SK-N-SH (cell line): Measurements from ENCODE around the gene H2AZ2. TPM values are rescaled to one million over a fixed set of nuclear protein-coding genes. Genes with fewer than 3 reads are reported as not detected.

Source experiments
- CTCF ChIA-PET: fragments of 300-600, 350-600 bp; formaldehyde crosslinking; extraction: SDS; loops from one replicate; lab custom pipeline; 2021; lab: Yijun Ruan, JAX
- POLR2A ChIA-PET: fragments of 350-600 bp; sonication (Branson Sonifier 250); formaldehyde crosslinking; extraction: SDS; loops from one replicate; lab custom pipeline; 2020; ENCODE audit warnings: antibody characterized with exemption, inconsistent platforms; lab: Yijun Ruan, JAX
- DNase-seq: peaks from one replicate; pipeline ENCODE4 v3.0.0; 2012
- H2AFZ ChIP-seq: fragments of 200-600 bp; sonication (generic); 2 replicates; pipeline ENCODE4 v1.8.1; 2016; ENCODE audit warnings: antibody characterized with exemption, mild to moderate bottlenecking, low read depth
- H3F3A ChIP-seq: fragments of 200-600 bp; sonication (generic); replicated peaks from 2 replicates; pipeline ENCODE3; 2016; ENCODE audit warnings: antibody characterized with exemption, mild to moderate bottlenecking; ENCODE audit not compliant: insufficient read depth
- H3K27ac ChIP-seq, 2 experiments: fragments of 200-500 bp in 1 of 2; fragments of 200-600 bp in 1 of 2; sonication (Bioruptor generic) in 1 of 2; sonication (generic), shearing (Covaris generic) in 1 of 2; 2 replicates each; pipeline versions ENCODE4 v1.5.1 to v1.6.1; 2014 to 2016; ENCODE audit warnings: low read depth in 2 of 2, inconsistent platforms in 1 of 2, low read length in 1 of 2, mild to moderate bottlenecking in 1 of 2, mixed read lengths in 1 of 2
- H3K27me3 ChIP-seq: fragments of 200-600 bp; sonication (generic), shearing (Covaris generic); 2 replicates; pipeline ENCODE4 v1.6.1; 2016; ENCODE audit warnings: mixed run types; ENCODE audit not compliant: insufficient read depth
- H3K36me3 ChIP-seq, 2 experiments: fragments of 200-500 bp in 1 of 2; fragments of 200-600 bp in 1 of 2; sonication (Bioruptor generic) in 1 of 2; sonication (generic) in 1 of 2; replicated peaks in 1 of 2; 2 replicates each; pipeline versions ENCODE3 to v1.5.1; 2014 to 2016; ENCODE audit warnings: low read length in 1 of 2, mild to moderate bottlenecking in 1 of 2; ENCODE audit not compliant: insufficient read depth in 2 of 2, control insufficient read depth in 1 of 2
- H3K4me1 ChIP-seq, 2 experiments: fragments of 200-500 bp in 1 of 2; fragments of 200-600 bp in 1 of 2; sonication (Bioruptor generic) in 1 of 2; sonication (generic), shearing (Covaris generic) in 1 of 2; 2 replicates each; pipeline versions ENCODE4 v1.5.1 to v1.6.1; 2014 to 2016; ENCODE audit warnings: low read depth in 1 of 2, low read length in 1 of 2, mixed run types in 1 of 2; ENCODE audit not compliant: insufficient read depth in 2 of 2, control insufficient read depth in 1 of 2
- H3K4me2 ChIP-seq: fragments of 200-600 bp; sonication (generic), shearing (Covaris generic); 2 replicates; pipeline ENCODE4 v1.6.1; 2017; ENCODE audit warnings: mixed run types
- H3K4me3 ChIP-seq, 2 experiments: fragments of 200-500 bp in 1 of 2; fragments of 200-600 bp in 1 of 2; sonication (Bioruptor generic) in 1 of 2; sonication (generic), shearing (Covaris generic) in 1 of 2; 2 replicates each; pipeline versions ENCODE4 v1.5.1 to v1.8.1; 2014 to 2016; ENCODE audit warnings: low read depth in 2 of 2, inconsistent platforms in 1 of 2, low read length in 1 of 2, mild to moderate bottlenecking in 1 of 2, mixed read lengths in 1 of 2, moderate library complexity in 1 of 2
- H3K79me2 ChIP-seq: fragments of 200-600 bp; sonication (generic); 2 replicates; pipeline ENCODE4 v1.8.1; 2017; ENCODE audit warnings: mild to moderate bottlenecking; ENCODE audit not compliant: insufficient read depth
- H3K9ac ChIP-seq: fragments of 200-600 bp; sonication (generic); 2 replicates; pipeline ENCODE4 v1.6.1; 2017; ENCODE audit warnings: mixed run types
- H3K9me2 ChIP-seq: fragments of 200-600 bp; sonication (generic); 2 replicates; pipeline ENCODE4 v1.6.1; 2017; ENCODE audit warnings: mixed run types
- H3K9me3 ChIP-seq: fragments of 200-600 bp; sonication (generic); 2 replicates; pipeline ENCODE4 v1.6.1; 2017; ENCODE audit warnings: mixed run types, mild to moderate bottlenecking, moderate library complexity
- H4K20me1 ChIP-seq: fragments of 200-600 bp; sonication (generic); 2 replicates; pipeline ENCODE4 v1.6.1; 2017; ENCODE audit warnings: mild to moderate bottlenecking, mixed run types; ENCODE audit not compliant: insufficient read depth
- CHD2 ChIP-seq: fragments of 150-350 bp; IDR thresholded peaks from 2 replicates; pipeline ENCODE4 v1.6.1; 2018; ENCODE audit warnings: low read length; ENCODE audit not compliant: partially characterized antibody
- CTCF ChIP-seq: fragments of 200-600 bp; sonication (generic); IDR thresholded peaks from 2 replicates; pipeline ENCODE4 v1.6.1; 2017; ENCODE audit warnings: antibody characterized with exemption, mild to moderate bottlenecking, moderate library complexity
- ELF1 ChIP-seq: IDR thresholded peaks from 2 replicates; pipeline ENCODE4 v1.4.0; 2012
- EP300 ChIP-seq, 2 experiments: IDR thresholded peaks; 2 replicates each; pipeline versions ENCODE4 v1.4.0 to v1.6.1; 2012; ENCODE audit warnings: borderline replicate concordance in 1 of 2, low read depth in 1 of 2, low read length in 1 of 2
- FOSL2 ChIP-seq: IDR thresholded peaks from 2 replicates; pipeline ENCODE4 v1.4.0; 2012; ENCODE audit warnings: low read depth, mild to moderate bottlenecking, moderate library complexity, borderline replicate concordance
- FOXJ3 ChIP-seq: sonication (generic); formaldehyde crosslinking; IDR thresholded peaks from 2 replicates; pipeline ENCODE4 v1.5.1; 2020; ENCODE audit warnings: mild to moderate bottlenecking, missing genetic modification reagents
- FOXM1 ChIP-seq: IDR thresholded peaks from 2 replicates; pipeline ENCODE4 v1.4.0; 2012; ENCODE audit warnings: low read depth, mild to moderate bottlenecking
- GABPA ChIP-seq: IDR thresholded peaks from 2 replicates; pipeline ENCODE4 v1.4.0; 2012; ENCODE audit warnings: low read depth, mild to moderate bottlenecking
- GATA2 ChIP-seq: sonication (generic); formaldehyde crosslinking; IDR thresholded peaks from 2 replicates; pipeline ENCODE4 v1.5.0; 2020; ENCODE audit warnings: mild to moderate bottlenecking, missing genetic modification reagents
- IRF3 ChIP-seq: fragments of 150-350 bp; IDR thresholded peaks from 2 replicates; pipeline ENCODE4 v1.6.1; 2016; ENCODE audit warnings: mild to moderate bottlenecking, low read depth, low read length
- JUND ChIP-seq: IDR thresholded peaks from 2 replicates; pipeline ENCODE4 v1.4.0; 2012
- NFIC ChIP-seq: IDR thresholded peaks from 2 replicates; pipeline ENCODE4 v1.4.0; 2012; ENCODE audit warnings: borderline replicate concordance
- POLR2AphosphoS5 ChIP-seq: IDR thresholded peaks from 2 replicates; pipeline ENCODE4 v1.6.1; 2012; ENCODE audit warnings: low read depth, low read length
- RXRA ChIP-seq: IDR thresholded peaks from 2 replicates; pipeline ENCODE4 v1.4.0; 2012; ENCODE audit warnings: low read depth, mild to moderate bottlenecking, borderline replicate concordance
- SIN3A ChIP-seq: IDR thresholded peaks from 2 replicates; pipeline ENCODE4 v1.6.1; 2012; ENCODE audit warnings: low read depth, mild to moderate bottlenecking, low read length, moderate library complexity, borderline replicate concordance
- SMC3 ChIP-seq: IDR thresholded peaks from 2 replicates; pipeline ENCODE4 v1.6.1; 2012; ENCODE audit warnings: low read depth, low read length, improper control_type of control experiment
- TCF12 ChIP-seq: IDR thresholded peaks from 2 replicates; pipeline ENCODE4 v1.4.0; 2012
- TEAD4 ChIP-seq: IDR thresholded peaks from 2 replicates; pipeline ENCODE4 v1.4.0; 2012; ENCODE audit warnings: mild to moderate bottlenecking, borderline replicate concordance; ENCODE audit not compliant: insufficient read depth
- YY1 ChIP-seq: IDR thresholded peaks from 2 replicates; pipeline ENCODE4 v1.4.0; 2012; ENCODE audit warnings: low read depth, mild to moderate bottlenecking
- WGBS: methylation state at CpG from one replicate; pipeline ENCODE4 v1.1.6; 2017; ENCODE audit warnings: low lambda C conversion rate; 5-methylcytosine and 5-hydroxymethylcytosine counted together
- polyA plus RNA-seq, 3 experiments: library from polyadenylated mRNA; depleted of rRNA; stranded (reverse); fragments of >200 nt; gene quantifications; 2 replicates each; pipeline ENCODE4 v1.2.3, GENCODE V29; 2012
- TF ChIP-seq, protein P1 (sequence below): IDR thresholded peaks from 2 replicates; pipeline ENCODE4 v1.4.0; 2012; ENCODE audit warnings: low read depth, borderline replicate concordance
- TF ChIP-seq, protein P2 (sequence below): IDR thresholded peaks from 2 replicates; pipeline ENCODE4 v1.4.0; 2012; ENCODE audit warnings: low read depth, borderline replicate concordance
- TF ChIP-seq, protein P3 (sequence below): IDR thresholded peaks from 2 replicates; pipeline ENCODE4 v1.4.0; 2012; ENCODE audit warnings: low read depth
- TF ChIP-seq, protein P4 (sequence below): IDR thresholded peaks from 2 replicates; pipeline ENCODE4; 2012
- TF ChIP-seq, protein P5 (sequence below): fragments of 150-350 bp; IDR thresholded peaks from 2 replicates; pipeline ENCODE4 v1.6.1; 2017; ENCODE audit warnings: antibody characterized with exemption, low read length, low read depth, borderline replicate concordance

Gene H2AZ2
- polyA plus RNA-seq, 1 of the 3 experiments (the other 2 are of a cell fraction): 389 TPM

DNA sequence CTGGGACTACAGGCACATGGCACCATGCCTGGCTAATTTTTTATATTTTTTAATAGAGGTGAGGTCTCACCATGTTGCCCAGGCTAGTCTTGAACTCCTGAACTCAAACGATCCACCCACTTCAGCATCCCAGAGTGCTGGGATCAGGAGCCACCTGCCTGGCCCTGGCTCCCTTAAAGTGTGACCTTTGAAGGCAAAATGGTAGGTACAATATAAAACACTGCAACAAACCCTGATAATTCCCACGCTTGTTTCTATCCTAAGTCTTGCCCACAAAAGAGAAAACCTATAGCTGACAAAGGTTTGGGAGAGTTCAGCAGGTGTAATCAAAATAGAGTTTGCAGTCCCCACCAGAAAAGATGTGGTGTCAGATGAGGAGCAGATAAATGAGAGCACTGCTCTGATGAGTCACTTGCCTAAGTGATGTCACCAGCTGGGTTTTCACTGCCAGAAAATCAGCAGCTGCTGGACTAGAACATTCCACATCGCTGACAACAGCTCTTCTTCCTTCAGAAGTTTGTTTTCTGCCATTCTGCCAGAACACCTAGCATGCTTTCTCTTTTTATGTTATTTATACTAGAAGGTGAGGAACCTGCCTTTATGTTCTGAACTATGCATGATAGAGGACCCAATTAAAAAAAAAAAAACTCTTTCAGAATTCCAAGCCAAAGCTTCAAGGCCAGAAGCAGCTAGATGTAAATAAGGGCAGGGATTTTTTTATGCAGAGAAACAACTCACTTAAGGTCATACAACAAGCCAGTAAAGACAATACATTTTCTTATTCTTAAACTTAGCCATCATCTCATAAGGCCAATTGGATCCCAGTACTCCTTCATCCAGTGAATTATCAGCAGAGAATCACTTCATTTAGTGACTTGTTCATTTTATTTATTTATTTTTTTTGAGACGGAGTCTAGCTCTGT lies 19.4 kb upstream of the H2AZ2 start:
- H2AFZ ChIP-seq: no peak overlapping the region
- CTCF ChIA-PET: interaction anchor here (1.0 to 4.8 kb wide), 4 partner anchors 8 to 269 kb away, joined by 3 to 27 read pairs (median 9); partner anchors contain the start of gene TBRG4
- no peaks in the 10 kb centered on the region for H3K27me3 ChIP-seq
- H3K36me3 ChIP-seq: no peaks in the 10 kb centered on the region
- TF ChIP-seq CTCF (no peak), ELF1 (no peak), JUND (peak; percentile 98), GABPA (no peak), RXRA (peak; percentile 26; the same call in 1 of the 2 replicates), SMC3 (no peak), TEAD4 (peak; percentile 65), NFIC (peak; percentile 90), CHD2 (no peak), FOXJ3 (CRISPR knock-in tag) (no peak), FOSL2 (peak; percentile 96), SIN3A (peak; percentile 69; the same call in 1 of the 2 replicates), IRF3 (no peak), GATA2 (CRISPR knock-in tag) (no peak), EP300 (IDR thresholded peaks at IDR 0.05; ENCODE audit: borderline replicate concordance in 1 of 2, low read depth in 1 of 2, low read length in 1 of 2) (peak in 1 of 2 experiments; percentile 61; a peak in 1 of 4 replicates), TCF12 (peak; percentile 92), FOXM1 (no peak), YY1 (no peak), POLR2AphosphoS5 (peak; percentile 54; the same call in 1 of the 2 replicates)
- TF ChIP-seq, protein P1, sequence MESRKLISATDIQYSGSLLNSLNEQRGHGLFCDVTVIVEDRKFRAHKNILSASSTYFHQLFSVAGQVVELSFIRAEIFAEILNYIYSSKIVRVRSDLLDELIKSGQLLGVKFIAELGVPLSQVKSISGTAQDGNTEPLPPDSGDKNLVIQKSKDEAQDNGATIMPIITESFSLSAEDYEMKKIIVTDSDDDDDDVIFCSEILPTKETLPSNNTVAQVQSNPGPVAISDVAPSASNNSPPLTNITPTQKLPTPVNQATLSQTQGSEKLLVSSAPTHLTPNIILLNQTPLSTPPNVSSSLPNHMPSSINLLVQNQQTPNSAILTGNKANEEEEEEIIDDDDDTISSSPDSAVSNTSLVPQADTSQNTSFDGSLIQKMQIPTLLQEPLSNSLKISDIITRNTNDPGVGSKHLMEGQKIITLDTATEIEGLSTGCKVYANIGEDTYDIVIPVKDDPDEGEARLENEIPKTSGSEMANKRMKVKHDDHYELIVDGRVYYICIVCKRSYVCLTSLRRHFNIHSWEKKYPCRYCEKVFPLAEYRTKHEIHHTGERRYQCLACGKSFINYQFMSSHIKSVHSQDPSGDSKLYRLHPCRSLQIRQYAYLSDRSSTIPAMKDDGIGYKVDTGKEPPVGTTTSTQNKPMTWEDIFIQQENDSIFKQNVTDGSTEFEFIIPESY: no peak
- TF ChIP-seq, protein P2, sequence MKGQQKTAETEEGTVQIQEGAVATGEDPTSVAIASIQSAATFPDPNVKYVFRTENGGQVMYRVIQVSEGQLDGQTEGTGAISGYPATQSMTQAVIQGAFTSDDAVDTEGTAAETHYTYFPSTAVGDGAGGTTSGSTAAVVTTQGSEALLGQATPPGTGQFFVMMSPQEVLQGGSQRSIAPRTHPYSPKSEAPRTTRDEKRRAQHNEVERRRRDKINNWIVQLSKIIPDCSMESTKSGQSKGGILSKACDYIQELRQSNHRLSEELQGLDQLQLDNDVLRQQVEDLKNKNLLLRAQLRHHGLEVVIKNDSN: no peak
- TF ChIP-seq, protein P3, sequence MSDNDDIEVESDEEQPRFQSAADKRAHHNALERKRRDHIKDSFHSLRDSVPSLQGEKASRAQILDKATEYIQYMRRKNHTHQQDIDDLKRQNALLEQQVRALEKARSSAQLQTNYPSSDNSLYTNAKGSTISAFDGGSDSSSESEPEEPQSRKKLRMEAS: peak; percentile 77
- TF ChIP-seq, protein P4, sequence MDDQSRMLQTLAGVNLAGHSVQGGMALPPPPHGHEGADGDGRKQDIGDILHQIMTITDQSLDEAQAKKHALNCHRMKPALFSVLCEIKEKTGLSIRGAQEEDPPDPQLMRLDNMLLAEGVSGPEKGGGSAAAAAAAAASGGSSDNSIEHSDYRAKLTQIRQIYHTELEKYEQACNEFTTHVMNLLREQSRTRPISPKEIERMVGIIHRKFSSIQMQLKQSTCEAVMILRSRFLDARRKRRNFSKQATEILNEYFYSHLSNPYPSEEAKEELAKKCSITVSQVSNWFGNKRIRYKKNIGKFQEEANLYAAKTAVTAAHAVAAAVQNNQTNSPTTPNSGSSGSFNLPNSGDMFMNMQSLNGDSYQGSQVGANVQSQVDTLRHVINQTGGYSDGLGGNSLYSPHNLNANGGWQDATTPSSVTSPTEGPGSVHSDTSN: peak; percentile 96
- TF ChIP-seq, protein P5, sequence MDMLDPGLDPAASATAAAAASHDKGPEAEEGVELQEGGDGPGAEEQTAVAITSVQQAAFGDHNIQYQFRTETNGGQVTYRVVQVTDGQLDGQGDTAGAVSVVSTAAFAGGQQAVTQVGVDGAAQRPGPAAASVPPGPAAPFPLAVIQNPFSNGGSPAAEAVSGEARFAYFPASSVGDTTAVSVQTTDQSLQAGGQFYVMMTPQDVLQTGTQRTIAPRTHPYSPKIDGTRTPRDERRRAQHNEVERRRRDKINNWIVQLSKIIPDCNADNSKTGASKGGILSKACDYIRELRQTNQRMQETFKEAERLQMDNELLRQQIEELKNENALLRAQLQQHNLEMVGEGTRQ: no peak
- no peaks in the 10 kb centered on the region for H3K9me2 ChIP-seq
- peaks cover 10% of the 10 kb centered on the region for H3F3A ChIP-seq
- peak overlapping the region in 1 of 2 experiments; percentile 47; a peak in 1 of 4 replicates for H3K27ac ChIP-seq
- H3K4me2 ChIP-seq: peak overlapping the region; percentile 11; the same call in 1 of the 2 replicates
- 55% methylated on average over 4 of the region's 4 CpGs for WGBS
- H3K4me1 ChIP-seq: 0 out of 4 replicates have a peak, but pooled peaks cover 0 to 12% of the 10 kb centered on the region in 2 experiments
- POLR2A ChIA-PET: no interaction called here
- no peak for DNase-seq
- no peaks in the 10 kb centered on the region for H3K79me2 ChIP-seq
- H3K9ac ChIP-seq: no peak overlapping the region
- no peaks in the 10 kb centered on the region for H4K20me1 ChIP-seq
- H3K4me3 ChIP-seq: no peak overlapping the region
- no peaks in the 10 kb centered on the region for H3K9me3 ChIP-seq
